IMR-90 (cell line): ENCODE data around the gene TMCC3.

Source experiments
- CTCF ChIP-seq: conservative IDR thresholded peaks from 2 replicates; pipeline ENCODE4 v1.5.1; 2012; ENCODE audit warnings: mild to moderate bottlenecking, low read depth, low read length, improper control_type of control experiment
- FOS ChIP-seq: fragments of 150-350 bp; IDR thresholded peaks from 2 replicates; pipeline ENCODE4 v1.6.1; 2016; ENCODE audit warnings: low read depth, low read length
- NFE2L2 ChIP-seq: fragments of 150-350 bp; IDR thresholded peaks from 2 replicates; pipeline ENCODE4 v1.6.1; 2016; ENCODE audit warnings: low read depth, mild to moderate bottlenecking, low read length

- no peak for TF ChIP-seq CTCF
- no peak for TF ChIP-seq FOS
- no peak for TF ChIP-seq NFE2L2
Measured at GRCh38 chr12:94582591-94582990, 67.8 kb downstream of the TMCC3 start.
